HG03095 (cell line): ENCODE data around the gene PLIN5.

Experiments used
- ATAC-seq: cut with Tn5 transposase; IDR thresholded peaks from one replicate; pipeline ENCODE4 v1.9.1; 2021; ENCODE audit warnings: moderate library complexity; ENCODE audit not compliant: unreplicated experiment

Gene PLIN5, protein sequence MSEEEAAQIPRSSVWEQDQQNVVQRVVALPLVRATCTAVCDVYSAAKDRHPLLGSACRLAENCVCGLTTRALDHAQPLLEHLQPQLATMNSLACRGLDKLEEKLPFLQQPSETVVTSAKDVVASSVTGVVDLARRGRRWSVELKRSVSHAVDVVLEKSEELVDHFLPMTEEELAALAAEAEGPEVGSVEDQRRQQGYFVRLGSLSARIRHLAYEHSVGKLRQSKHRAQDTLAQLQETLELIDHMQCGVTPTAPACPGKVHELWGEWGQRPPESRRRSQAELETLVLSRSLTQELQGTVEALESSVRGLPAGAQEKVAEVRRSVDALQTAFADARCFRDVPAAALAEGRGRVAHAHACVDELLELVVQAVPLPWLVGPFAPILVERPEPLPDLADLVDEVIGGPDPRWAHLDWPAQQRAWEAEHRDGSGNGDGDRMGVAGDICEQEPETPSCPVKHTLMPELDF

GRCh38 chr19:4534836-4535658, at the start of gene PLIN5:
PLIN5 (minus strand) TSS chr19:4535224; CDS start chr19:4534074, 1,150 bp downstream.
- ATAC-seq: no peak

GRCh38 chr19:4583961-4584669, 49.1 kb upstream of the PLIN5 start:
- no peak for ATAC-seq

- no peak for ATAC-seq
Measured at GRCh38 chr19:4582980-4583842, 48.2 kb upstream of the PLIN5 start.

DNA sequence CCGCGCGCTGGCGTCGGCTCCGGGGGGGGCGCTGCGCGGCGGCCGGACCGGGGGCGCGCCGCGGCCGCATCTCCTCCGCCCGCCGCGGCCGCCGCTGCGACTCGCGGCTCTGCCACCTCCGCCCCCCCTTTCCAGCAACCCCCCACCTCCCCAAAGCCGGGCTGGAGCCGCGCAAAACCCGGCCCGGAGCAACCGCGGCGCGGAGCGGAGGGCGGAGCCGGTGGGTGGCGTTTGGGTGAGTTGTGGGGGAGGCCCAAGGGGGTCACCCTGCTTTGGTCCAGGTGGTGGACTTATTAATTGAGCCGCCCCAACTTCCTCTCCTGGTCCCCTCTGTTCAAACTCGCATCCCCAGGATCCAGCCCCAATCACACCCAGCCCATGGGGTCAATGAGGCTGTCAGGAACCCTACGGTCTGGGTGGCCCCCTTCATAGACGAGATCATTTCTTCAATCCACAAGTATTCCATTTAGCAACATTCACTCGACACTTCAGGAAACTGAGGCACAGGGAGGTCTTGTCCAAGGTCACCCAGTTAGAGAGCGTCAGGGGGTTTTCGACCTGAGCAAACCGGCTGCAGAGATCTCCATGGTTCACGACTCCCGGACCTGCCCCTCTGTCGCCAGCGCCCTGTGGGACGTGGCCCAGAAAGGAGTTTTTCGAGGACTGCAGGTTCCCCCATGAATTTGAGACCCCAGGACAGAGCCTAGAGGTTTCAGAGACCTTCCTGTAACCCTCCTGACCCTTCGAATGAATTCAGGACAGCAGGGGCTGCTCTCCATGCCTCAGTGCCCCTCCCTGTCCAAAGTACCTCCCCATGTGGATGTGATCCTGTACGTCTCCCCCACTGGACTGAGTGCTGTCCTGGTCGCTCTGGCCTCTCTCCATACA, 46.9 kb upstream of the PLIN5 start:
- ATAC-seq: no peak

- no peak for ATAC-seq
Measured at GRCh38 chr19:4580961-4581665, 46.1 kb upstream of the PLIN5 start.

DNA sequence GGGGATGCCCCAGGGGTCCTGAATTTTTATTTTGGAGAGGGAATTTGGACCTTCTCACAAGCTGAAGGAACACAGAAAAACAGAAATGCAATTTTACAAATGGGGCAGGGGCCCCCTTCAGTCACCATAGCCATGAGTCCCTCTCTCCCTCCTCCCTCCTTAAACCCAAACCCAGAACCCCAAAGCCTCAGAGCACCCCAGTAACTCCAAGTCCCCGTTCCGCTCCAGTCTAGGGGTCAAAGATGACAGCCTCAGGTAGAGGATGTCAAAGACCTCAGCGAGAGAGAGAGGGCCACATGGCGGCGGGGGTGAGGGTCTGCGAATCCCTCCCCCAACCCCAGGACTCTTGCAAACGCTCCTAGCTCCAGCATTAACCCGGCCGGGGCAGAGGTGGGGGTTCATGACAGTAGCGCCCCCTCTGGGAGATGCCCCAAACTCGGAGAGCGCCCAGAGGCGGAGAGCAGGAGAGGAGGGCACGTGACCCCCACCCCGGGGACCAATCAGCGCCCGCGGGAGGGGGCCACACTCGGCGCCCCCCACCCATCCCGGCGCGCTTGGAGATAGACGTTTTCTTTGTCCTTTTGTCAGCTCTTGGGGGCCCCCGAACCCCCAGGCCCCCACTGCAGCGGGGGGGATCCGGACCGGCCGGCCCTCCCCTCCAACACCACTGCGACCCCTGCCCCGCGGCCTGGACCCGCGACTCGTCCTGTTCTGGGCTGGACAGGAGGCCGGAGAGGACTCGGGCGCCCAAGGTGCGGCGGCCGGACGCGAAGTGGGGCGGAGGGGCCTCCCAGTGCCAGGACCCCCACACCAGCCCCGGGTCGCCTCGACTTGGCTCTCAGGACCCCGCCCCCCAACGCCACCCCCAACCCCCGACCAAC, 45.2 kb upstream of the PLIN5 start:
- ATAC-seq: no peak

GRCh38 chr19:4579389-4579788, 44.4 kb upstream of the PLIN5 start:
- no peak for ATAC-seq

DNA sequence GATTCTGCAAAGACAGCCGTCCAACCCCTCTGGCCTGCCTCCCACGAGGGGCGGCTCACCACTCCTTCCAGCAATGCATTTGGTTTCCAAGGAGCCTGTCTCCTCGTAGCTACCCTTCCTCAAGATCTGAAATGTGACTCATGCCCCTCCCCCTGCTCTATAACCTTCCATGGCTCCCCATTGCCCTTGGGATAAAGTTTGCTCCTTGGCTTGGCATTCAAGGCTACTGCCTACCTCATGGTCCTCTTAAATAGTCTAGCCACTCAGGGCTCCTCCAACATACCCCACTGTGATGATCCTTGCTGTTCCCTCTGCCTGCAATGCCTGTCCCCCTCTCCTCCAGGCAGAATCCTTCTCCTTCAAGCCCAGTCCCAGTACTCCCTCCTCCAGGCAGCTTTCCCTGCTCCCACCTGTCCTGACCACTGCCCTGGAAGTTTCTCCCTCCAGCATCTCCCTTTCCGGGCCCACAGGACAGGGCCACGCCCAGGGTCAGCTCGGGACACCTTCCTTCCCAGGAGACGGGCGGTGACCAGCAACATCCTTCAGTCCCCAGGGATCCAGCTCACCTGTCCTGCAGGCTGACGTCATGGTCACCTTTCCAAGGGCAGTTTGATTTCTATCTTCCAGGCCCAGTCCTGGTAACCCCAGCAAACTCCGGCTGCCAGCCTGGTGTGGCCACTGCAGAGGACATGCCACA, 43.7 kb upstream of the PLIN5 start:
- no peak for ATAC-seq

- ATAC-seq: no peak
Measured at GRCh38 chr19:4577020-4577782, 42.2 kb upstream of the PLIN5 start.

DNA sequence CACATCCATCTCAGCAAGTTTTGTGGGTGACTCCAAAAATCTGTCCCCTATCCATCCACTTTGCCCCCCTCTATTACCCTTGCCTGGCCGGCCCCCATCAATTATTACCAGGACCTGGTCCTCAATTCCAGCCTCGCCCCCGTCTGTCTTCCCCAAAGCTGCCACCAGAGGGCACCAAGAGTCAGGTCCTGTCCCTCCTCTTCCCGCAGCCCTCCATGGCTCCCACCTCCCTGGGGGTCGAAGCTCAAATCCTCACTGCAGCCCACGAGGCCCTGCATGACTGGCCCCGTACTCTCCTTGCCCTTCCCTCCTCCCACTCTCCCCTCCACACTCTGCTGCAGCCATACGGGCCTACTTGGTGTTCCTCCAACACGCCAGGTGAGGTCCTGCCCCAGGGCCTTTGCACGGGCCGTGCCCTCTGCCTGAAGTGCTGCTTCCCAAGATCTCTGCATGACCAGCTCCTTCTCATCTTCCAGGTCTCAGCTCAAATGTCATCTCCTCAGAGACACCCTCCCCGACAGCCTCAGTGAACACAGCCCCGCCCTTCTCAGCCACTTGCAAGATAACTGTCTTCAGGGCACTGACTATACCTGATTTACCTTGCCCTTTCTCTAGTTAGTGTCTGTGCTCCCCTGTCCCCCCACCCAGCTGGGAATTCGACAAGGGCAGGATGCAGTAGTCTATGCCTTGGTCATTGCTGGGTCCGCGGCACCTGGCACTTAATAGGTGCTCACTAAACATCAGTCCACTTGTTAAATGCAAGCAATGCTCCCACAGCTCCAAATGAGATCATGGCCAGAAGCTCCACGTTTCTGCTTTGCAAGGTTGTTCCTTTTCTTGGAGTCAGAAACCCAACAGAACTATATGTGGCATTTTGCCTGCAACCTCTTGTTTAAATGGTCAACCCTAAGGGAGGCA, 41.3 kb upstream of the PLIN5 start:
- ATAC-seq: no peak

GRCh38 chr19:4575267-4576015, 40.4 kb upstream of the PLIN5 start:
- ATAC-seq: no peak

GRCh38 chr19:4573682-4574081, 38.7 kb upstream of the PLIN5 start:
- no peak for ATAC-seq

- no peak for ATAC-seq
Measured at GRCh38 chr19:4571305-4571917, 36.4 kb upstream of the PLIN5 start.

DNA sequence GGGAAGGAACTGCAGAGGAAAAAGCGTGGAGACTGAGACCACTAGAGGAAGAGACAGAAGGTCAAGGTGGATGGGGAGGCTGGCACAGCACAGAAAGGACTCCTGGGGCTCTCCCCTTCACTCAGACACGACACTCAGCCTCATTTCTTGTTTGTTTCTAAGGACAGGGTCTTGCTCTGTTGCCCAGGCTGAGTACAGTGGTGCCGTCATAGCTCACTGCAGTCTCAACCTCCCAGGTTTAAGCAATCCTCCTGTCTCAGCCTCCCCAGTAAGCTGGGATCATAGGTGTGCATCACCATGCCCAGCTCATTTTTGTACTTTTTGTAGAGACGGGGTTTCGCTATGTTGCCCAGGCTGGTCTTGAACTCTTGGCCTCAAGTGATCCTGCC, 35.9 kb upstream of the PLIN5 start:
- no peak for ATAC-seq
